ENCODE measurements around the gene NR6A1.
A peak's percentile ranks its signal among the peaks of the same experiment; 100 is the strongest.

The NR6A1 gene

GRCh38 chr9:124511426-124511840 lies 259.7 kb downstream of the NR6A1 start:
- H3K9me3 Mint-ChIP-seq, result no peaks in the 10 kb centered on the region
- H3K4me1 Mint-ChIP-seq, result peaks cover 18% of the 10 kb centered on the region
- TF ChIP-seq CTCF (IDR thresholded peaks at IDR 0.05; ENCODE audit: unreplicated experiment in 3 of 3), result no peak
- H3K27ac Mint-ChIP-seq, result no peak overlapping the region
- H3K4me3 Mint-ChIP-seq, result no peak overlapping the region
- no peaks in the 10 kb centered on the region for H3K36me3 Mint-ChIP-seq (ENCODE audit: low read depth)
- H3K27me3 Mint-ChIP-seq (ENCODE audit: low read depth), result peaks cover 28% of the 10 kb centered on the region

- TF ChIP-seq CTCF (IDR thresholded peaks at IDR 0.05; ENCODE audit: unreplicated experiment in 3 of 3), result no peak
- H3K36me3 Mint-ChIP-seq (ENCODE audit: low read depth), result no peaks in the 10 kb centered on the region
- H3K4me1 Mint-ChIP-seq, result peaks cover 18% of the 10 kb centered on the region
- H3K9me3 Mint-ChIP-seq, result no peaks in the 10 kb centered on the region
- H3K4me3 Mint-ChIP-seq, result no peak overlapping the region
- no peak overlapping the region for H3K27ac Mint-ChIP-seq
- H3K27me3 Mint-ChIP-seq (ENCODE audit: low read depth), result peaks cover 32% of the 10 kb centered on the region
Observed at GRCh38 chr9:124510650-124511425, 260.3 kb downstream of the NR6A1 start.

- TF ChIP-seq CTCF (IDR thresholded peaks at IDR 0.05; ENCODE audit: unreplicated experiment in 3 of 3), result no peak
- no peak overlapping the region for H3K4me3 Mint-ChIP-seq
- H3K27ac Mint-ChIP-seq, result no peak overlapping the region
- H3K27me3 Mint-ChIP-seq (ENCODE audit: low read depth), result peaks cover 52% of the 10 kb centered on the region
- peaks cover 13% of the 10 kb centered on the region for H3K4me1 Mint-ChIP-seq
- peaks cover 3% of the 10 kb centered on the region for H3K9me3 Mint-ChIP-seq
- no peaks in the 10 kb centered on the region for H3K36me3 Mint-ChIP-seq (ENCODE audit: low read depth)
Observed at GRCh38 chr9:124507880-124508423, 263.2 kb downstream of the NR6A1 start.

GRCh38 chr9:124506931-124507879 lies 263.9 kb downstream of the NR6A1 start, which contains the start of gene NR5A1:
Gene NR5A1 (minus strand): TSS chr9:124507399. CDS start chr9:124503395, 4,004 bp downstream.
- Mint-ChIP-seq H3K36me3 (ENCODE audit: low read depth) (no peaks in the 10 kb centered on the region), H3K9me3 (peaks cover 3% of the 10 kb centered on the region), H3K4me1 (peaks cover 12% of the 10 kb centered on the region), H3K27me3 (ENCODE audit: low read depth) (peaks cover 59% of the 10 kb centered on the region), H3K4me3 (peak within 1 kb of the TSS in 2 of 3 experiments; percentile 9 to 32), H3K27ac (no peak within 1 kb of the TSS)
- TF ChIP-seq CTCF (IDR thresholded peaks at IDR 0.05; ENCODE audit: unreplicated experiment in 3 of 3), result no peak

GRCh38 chr9:124506433-124506832 lies 264.7 kb downstream of the NR6A1 start:
- H3K4me3 Mint-ChIP-seq, result peak overlapping the region in 2 of 3 experiments; percentile 9 to 32

More at GRCh38 chr9:124506433-124506832, 264.7 kb downstream of the NR6A1 start:
- no peak overlapping the region for H3K27ac Mint-ChIP-seq
- H3K4me1 Mint-ChIP-seq, result peaks cover 6% of the 10 kb centered on the region
- H3K27me3 Mint-ChIP-seq (ENCODE audit: low read depth), result peaks cover 61% of the 10 kb centered on the region
- TF ChIP-seq CTCF (IDR thresholded peaks at IDR 0.05; ENCODE audit: unreplicated experiment in 3 of 3), result no peak
- no peaks in the 10 kb centered on the region for H3K36me3 Mint-ChIP-seq (ENCODE audit: low read depth)
- H3K9me3 Mint-ChIP-seq, result peaks cover 3% of the 10 kb centered on the region

All from nephron (organoid).